ENCODE data around the gene NUB1. TPM values are rescaled to one million over a fixed set of nuclear protein-coding genes. Genes with fewer than 3 reads are reported as not detected.

NUB1 gene
- total RNA-seq, 6 donors from 2014 or later, result 37.0 to 80.0 (median 50.0) TPM

DNA sequence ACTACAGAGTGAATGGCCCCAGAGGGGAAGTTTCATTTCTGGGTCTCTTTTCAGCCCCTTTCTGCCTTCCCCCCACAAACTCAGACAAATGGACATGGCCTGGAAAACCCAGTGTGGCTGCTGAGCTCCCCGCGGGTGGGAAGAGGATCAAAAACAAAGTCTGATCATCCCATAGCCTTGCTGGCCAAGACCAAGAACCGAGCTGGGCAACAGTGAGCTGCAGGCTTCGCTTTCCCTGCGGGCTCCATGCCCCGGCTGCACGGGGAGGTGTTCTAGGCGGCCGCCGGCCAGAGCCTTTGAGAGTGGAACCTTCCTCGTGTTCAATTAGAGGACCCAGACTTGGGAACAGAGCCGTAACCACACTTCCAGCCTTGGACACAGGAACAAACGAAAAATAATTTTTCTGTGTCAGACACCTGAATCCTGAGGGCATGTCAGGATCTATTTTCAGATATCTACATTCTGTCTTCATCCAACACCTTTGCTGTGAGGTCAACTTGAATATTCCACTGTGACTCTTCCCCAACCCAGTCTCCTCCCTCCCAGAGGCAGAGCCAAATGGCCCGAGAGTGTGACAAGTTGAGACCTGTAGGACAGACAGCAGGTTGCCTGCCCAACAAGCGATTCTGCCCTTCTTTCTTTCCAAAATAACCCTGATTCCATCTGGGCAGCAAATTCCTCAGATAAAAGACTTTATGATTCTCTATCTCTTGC lies 42.2 kb downstream of the NUB1 start:
- H3K36me3 ChIP-seq, result peaks cover 0 to 6% (median 1%) of the 10 kb centered on the region in 4 donors
- TF ChIP-seq POLR2A (IDR thresholded peaks at IDR 0.05) (no peak), CTCF (IDR thresholded peaks at IDR 0.05) (no peak), EP300 (IDR thresholded peaks at IDR 0.05) (no peak), POLR2AphosphoS5 (IDR thresholded peaks at IDR 0.05) (no peak)
- no peak overlapping the region for H3K4me3 ChIP-seq
- H3K9me3 ChIP-seq, result no peaks in the 10 kb centered on the region
- DNase-seq, result no peak
- H3K27me3 ChIP-seq, result peaks cover 0 to 19% (median 10%) of the 10 kb centered on the region in 4 donors
- no peak overlapping the region for H3K27ac ChIP-seq
- 77 to 88% methylated on average over 13 to 15 of the region's 15 CpGs for WGBS, 2 donors
- H3K4me1 ChIP-seq, result peaks cover 14 to 19% (median 16%) of the 10 kb centered on the region in 4 donors
- no peak for ATAC-seq (ENCODE audit: low FRiP score in 2 of 2)

DNA sequence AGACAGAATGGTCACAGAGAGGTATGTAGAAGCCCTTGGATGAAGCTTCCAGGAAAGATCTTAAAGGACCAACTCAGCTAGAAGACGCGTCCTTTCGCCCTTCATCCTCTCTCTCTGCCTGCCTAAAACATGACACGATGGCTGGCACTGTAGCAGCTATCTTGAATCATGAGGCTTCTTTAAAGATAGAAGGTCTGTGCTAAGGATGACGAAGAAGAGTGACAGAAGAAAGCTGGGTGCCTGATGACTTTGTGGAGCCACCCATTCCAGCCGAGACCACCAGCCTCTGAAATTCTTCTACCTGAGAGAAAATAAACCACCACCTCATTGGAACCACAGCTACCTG lies 42.7 kb downstream of the NUB1 start:
- Histone ChIP-seq H3K27me3 (peaks cover 0 to 19% (median 10%) of the 10 kb centered on the region in 4 donors), H3K27ac (no peak overlapping the region), H3K36me3 (peaks cover 0 to 5% (median 0%) of the 10 kb centered on the region in 4 donors), H3K9me3 (no peaks in the 10 kb centered on the region), H3K4me3 (no peak overlapping the region), H3K4me1 (peaks cover 14 to 19% (median 16%) of the 10 kb centered on the region in 4 donors)
- DNase-seq (no peak), ATAC-seq (ENCODE audit: low FRiP score in 2 of 2) (no peak)
- TF ChIP-seq POLR2AphosphoS5 (IDR thresholded peaks at IDR 0.05), result no peak
- no peak for TF ChIP-seq POLR2A (IDR thresholded peaks at IDR 0.05)
- TF ChIP-seq CTCF (IDR thresholded peaks at IDR 0.05), result no peak
- TF ChIP-seq EP300 (IDR thresholded peaks at IDR 0.05), result no peak
- 85 to 90% methylated on average over 6 of the region's 6 CpGs for WGBS, 2 donors

- DNase-seq (peak in 1 of 2 donors; percentile 81), ATAC-seq (ENCODE audit: low FRiP score in 2 of 2) (no peak)
- Histone ChIP-seq H3K4me3 (no peak overlapping the region), H3K9me3 (no peaks in the 10 kb centered on the region), H3K27me3 (peaks cover 0 to 19% (median 10%) of the 10 kb centered on the region in 4 donors), H3K36me3 (no peaks in the 10 kb centered on the region), H3K27ac (no peak overlapping the region), H3K4me1 (peaks cover 14 to 19% (median 16%) of the 10 kb centered on the region in 4 donors)
- TF ChIP-seq CTCF (IDR thresholded peaks at IDR 0.05) (no peak), EP300 (IDR thresholded peaks at IDR 0.05) (no peak), POLR2A (IDR thresholded peaks at IDR 0.05) (no peak), POLR2AphosphoS5 (IDR thresholded peaks at IDR 0.05) (no peak)
- WGBS, 2 donors, result 66 to 81% methylated on average over 17 to 25 of the region's 26 CpGs
These were observed 43.4 kb downstream of the NUB1 start for GRCh38 chr7:151384776-151385625.

DNA sequence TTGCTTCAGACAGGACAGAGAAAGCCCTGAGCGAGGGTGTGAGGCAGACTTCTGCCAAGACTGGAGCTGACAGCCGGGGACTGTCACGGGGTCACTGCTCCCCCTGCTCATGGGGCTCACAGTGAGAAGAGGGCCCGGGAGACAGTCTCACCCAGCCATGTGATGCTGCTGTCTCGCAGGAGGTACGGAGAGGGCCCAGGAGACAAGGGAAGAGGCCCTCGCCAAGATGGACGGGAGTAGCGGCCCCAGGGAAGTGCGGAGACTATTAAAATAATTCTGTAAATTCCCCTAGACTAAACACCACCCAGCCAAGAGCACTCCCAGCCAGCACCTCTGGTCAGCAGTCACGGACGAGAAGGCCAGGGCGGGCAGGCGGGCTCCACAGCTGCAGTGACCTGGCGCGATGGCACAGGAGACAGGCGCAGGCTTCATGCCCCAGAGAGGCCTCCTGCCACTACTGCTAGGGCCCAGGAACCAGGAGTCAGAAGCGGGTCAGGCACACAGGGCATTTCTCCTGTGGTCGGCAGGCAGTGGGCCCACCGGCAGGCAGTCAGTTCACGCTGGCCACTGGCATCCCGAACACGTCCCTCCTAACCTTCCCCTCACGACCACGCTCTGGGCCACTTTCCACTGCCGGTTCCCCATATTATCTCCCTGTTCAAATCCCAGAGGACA lies 44.2 kb downstream of the NUB1 start:
- no peak overlapping the region for H3K27ac ChIP-seq
- peak in 1 of 2 donors; percentile 73 for DNase-seq
- peaks cover 0 to 18% (median 10%) of the 10 kb centered on the region in 4 donors for H3K27me3 ChIP-seq

More for the DNA sequence above, 44.2 kb downstream of the NUB1 start:
- 87 to 90% methylated on average over 25 to 26 of the region's 26 CpGs for WGBS, 2 donors
- no peak for TF ChIP-seq EP300 (IDR thresholded peaks at IDR 0.05)
- TF ChIP-seq POLR2AphosphoS5 (IDR thresholded peaks at IDR 0.05), result no peak
- TF ChIP-seq CTCF (IDR thresholded peaks at IDR 0.05), result no peak
- no peak for TF ChIP-seq POLR2A (IDR thresholded peaks at IDR 0.05)
- Histone ChIP-seq H3K36me3 (no peaks in the 10 kb centered on the region), H3K4me1 (peaks cover 14 to 18% (median 15%) of the 10 kb centered on the region in 4 donors), H3K9me3 (no peaks in the 10 kb centered on the region), H3K4me3 (no peak overlapping the region)
- no peak for ATAC-seq (ENCODE audit: low FRiP score in 2 of 2)
